Medulla oblongata (tissue), 1 donor: ENCODE results near the gene C4orf51.
"Not testable (repeated sequence)": the region's sequence is repeated elsewhere in the genome, so short reads cannot be mapped to it uniquely, and the experiment has no call there.

Experiments used
- DNase-seq: peaks from one replicate; pipeline ENCODE4 v3.0.0-alpha.2; 2015; ENCODE audit errors: extremely low spot score

The C4orf51 gene

DNA sequence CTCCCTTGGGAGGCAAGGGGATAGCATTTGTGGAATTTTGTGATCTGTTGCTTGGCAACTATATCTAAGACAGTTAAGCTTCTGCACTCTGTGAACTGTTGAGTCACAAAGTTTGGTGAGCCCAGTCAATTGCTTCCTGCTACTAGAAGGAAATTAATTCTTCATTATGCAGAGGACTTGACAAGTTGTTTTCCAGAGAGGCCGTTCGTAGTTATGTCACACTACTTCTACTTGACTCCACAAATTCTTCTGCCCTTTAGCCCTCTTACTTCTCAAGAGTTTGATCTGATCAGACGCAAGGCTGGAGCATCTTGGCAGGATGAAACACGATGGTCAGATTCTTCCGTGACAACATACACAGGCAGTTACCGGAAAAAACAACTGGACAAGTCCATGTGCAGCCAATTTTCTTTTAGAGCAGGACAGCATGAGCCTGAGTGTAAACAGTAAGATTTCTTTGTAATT, at the start of gene C4orf51:
Gene C4orf51, plus strand, starts transcription at position 156 of the 465 bp plus-strand sequence. Its CDS starts 58 bp downstream, at position 214.
- DNase-seq: no peak

DNA sequence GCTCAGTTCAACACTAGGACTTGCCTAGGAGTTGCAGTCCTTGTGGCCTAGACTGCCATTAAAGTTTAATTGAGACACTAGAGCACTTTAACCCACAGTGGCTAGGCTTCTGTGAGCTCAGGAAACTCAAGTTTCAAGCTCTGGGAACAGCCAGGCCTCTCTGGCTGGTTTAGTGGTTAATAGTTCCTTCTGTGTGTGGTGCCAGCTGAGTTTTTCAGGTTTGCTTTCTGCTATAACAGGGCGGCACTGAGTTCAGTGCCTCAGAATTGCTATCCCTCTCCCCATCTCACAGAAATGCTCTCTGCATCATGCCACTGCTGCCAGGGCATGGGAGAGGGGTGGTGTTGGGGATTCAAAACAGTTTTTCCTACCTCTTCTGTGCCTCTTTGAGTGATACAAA, 44.8 kb upstream of the C4orf51 start:
- DNase-seq: no peak

DNA sequence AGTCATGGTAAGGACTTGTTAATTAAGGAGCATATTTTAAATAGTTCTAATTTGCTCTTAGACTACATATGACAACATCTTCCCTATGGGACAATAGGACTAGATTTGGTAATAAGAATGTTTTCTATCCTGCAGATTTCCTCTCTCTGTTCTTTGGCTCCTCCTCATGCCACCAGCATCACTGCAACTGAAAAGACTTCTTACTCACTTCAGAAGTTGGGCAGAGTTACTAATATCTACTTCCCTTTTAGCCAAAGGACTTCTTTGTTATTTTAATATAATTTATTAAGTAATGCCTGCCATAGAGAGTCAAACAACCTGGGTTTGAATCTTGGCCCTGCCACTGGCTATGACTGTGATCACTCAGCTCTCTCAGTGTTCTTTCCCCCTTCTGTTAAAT, 44.3 kb upstream of the C4orf51 start:
- no peak for DNase-seq

DNA sequence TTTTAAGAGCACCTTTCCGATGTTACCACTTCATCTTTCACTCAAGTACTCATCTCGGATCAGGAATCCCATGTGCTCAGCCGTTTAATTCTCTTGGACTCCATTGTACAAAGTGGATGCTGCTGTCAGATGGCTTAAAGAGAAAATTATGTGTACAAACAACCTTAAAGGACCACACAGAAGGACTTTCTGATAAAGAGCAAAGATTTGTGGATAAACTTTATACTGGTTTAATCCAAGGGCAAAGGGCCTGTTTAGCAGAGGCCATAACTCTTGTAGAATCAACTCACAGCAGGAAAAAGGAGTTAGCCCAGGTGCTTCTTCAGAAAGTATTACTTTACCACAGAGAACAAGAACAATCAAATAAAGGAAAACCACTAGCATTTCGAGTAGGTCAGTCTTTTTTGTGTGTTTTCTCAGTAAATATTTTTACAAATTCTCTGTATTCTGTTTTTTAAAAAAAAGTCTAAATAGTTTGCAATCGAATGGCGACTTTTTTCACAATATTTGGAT, 40.7 kb upstream of the C4orf51 start:
- no peak for DNase-seq

DNA sequence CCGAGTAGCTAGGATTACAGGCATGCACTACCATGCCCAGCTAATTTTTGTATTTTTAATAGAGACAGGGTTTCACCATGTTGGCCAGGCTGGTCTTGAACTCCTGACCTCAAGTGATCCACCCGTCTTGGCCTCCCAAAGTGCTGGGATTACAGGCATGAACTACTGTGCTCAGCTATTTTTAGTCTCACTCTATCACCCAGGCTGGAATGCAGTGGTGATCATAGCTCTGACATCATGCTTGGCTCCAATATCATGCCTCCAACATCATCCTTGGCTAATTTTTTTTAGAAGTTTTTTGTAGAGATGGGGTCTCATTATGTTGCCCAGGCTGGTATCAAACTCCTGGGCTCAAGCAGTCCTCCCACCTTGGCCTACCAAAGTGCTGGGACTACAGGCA, 39.7 kb upstream of the C4orf51 start:
- DNase-seq: not testable (repeated sequence)

DNA sequence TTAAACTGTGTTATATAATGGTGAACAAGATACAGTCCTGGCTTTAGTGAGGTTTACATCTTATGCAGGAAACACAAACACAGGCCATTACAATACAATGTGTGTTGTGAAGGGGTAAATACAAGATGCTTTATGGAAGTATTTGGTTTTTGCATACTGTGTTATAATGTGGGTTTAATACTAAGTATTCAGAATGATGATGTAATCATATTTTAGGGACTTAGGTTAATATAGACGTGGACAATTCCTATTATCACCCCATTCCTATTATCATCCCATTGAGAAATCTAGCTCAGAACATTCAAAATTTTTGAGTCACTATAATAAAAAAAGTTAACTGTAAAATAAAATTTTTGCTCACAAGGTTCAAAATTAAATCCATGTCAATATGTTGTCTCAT, 36.7 kb upstream of the C4orf51 start:
- no peak for DNase-seq

DNA sequence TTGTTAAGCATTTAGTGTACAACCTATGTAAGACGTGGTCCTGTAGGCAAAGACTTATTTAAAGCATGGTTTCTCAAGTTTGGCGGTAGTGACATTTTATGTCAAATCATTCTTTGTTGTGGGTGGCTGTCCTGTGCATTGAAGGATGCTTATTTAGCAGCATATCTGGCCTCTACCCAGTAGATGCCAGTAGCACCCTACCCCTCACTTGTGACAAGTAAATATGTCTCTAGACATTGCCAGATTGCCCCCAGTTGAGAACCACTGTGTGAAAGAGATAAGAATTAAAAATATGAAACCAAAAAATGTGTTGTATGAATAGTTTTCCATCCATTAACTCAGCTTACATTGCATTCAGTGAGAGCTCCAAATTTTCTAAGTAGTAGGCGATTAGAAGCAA, 35.2 kb upstream of the C4orf51 start:
- no peak for DNase-seq

DNA sequence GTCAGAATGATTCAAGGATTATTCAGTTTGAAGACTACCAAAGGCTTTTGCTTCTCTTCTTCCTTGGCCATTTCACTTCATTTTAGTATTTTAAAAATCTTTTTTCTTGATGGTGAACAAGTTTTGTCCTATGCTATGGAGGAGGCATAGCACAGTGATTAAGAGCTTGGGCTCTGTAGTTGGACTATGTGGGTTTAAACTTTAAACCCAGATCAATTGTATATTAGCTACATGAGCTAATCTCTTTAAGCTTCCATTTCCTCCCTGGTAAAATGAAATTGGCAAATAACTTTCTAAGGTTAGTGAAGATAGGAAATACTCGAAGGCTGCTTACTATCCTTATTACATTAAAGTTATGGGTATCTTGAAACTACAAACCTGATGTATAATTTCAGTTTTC, 23.8 kb upstream of the C4orf51 start:
- no peak for DNase-seq

DNA sequence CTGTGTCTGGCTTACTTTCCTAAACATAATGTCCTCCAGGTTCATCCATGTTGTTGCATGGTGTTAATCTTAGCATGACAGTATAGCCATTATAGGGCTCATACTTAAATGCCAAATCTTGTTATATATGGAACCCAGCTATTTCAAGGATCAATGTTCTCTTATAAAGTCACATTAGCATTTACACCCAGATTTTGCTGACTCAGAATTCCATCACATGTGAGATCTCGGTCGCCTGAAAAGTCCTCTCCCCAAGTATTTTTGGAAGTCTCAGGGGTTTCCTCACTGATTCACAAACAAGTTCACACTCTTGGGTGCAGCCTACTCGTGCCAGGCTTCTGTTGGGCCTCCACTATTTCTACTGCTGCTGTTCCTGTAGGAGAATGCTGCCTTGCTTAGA, 19.9 kb upstream of the C4orf51 start:
- DNase-seq: no peak

DNA sequence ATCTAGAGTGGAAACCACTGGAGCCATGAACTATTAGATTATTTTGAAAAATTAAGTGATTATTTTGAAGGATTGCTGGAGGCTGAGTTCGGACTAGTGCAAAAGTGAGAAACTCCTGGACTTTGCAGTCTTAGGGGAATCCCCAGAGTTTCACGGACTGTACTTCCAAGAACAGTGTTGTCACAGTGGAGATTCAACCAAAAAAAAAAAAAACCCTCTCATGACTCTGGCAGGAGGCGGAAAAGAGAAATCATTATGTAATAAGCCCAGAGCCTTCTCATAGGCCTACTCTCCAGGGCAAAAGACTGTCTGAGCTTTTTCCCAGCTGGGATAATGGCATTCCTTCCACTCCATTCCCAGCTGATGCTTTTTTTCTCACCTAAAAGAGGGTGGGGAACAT, 16.8 kb upstream of the C4orf51 start:
- DNase-seq: no peak

DNA sequence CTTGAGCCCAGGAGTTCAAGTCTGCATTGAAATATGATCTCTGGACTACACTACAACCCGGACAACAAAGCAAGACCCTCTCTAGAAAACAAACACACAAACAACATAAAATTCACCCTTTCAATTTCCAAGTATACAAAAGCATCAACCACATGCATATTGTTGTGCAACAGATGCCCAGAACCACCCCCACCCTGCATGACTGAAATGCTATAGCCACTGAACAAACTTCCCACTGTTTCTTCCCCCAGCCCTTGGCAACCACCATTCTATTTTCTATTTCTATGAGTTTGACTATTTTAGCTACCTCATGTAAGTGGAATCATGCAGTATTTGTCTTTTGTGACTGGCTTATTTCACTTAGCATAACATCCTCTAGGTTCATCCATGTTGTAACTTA, 14.2 kb upstream of the C4orf51 start:
- DNase-seq: no peak

DNA sequence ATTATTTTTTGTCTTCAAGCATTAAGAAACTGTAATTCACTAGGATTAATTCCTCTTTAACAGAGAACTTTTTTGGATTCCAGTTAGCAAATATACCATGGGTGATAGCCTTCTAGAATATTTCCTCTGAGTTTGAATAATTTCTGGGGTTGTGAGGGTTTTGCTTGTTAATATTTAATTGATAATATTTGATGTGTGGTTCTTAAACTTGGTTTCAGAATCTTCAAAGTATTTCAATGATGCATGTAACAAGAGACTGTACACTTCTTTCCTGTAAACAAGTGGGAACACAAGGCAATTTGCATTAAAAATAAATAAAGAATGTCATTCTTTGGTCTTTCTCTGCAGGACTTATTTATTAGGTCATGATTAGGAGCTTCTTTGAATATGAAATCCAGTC, 9.5 kb upstream of the C4orf51 start:
- DNase-seq: no peak

DNA sequence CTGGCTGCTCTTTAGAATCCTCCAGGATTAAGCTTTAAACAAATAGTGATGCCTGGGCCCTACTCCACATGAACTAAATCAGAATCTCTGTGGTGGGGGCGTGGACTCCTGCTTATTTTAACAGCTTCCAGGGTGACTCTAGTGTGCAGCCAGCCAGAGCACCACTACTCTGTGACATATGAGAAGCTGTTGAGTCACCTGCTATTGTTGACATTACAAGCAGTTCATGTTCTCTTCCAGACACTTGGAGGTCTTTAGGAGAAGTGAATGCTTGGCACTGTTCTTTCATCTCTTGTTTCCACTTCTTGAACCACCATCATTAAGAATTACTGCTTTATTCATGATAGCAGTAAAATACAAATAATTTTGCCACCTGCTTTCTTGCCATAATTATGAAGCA, 426 bp upstream of the C4orf51 start:
- no peak for DNase-seq

DNA sequence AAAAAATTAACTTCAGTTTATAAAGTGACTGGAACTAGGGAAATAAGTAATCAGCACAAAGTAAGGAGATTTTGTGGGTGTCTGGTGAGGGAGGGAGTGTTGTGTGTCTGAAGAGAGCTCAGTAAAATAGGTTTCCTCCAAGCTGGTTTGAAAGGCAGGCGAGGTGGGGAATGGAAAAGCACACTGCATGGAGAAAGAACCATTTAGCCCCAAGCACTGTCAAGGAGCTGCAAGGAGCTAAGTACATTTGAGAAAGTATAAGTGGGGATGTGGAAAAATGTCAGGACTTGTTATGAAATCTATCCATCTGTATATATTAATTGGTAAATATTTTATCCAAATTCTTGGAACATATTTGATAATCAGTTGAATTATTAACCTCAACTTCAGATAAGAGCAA, 956 bp downstream of the C4orf51 start:
- no peak for DNase-seq

DNA sequence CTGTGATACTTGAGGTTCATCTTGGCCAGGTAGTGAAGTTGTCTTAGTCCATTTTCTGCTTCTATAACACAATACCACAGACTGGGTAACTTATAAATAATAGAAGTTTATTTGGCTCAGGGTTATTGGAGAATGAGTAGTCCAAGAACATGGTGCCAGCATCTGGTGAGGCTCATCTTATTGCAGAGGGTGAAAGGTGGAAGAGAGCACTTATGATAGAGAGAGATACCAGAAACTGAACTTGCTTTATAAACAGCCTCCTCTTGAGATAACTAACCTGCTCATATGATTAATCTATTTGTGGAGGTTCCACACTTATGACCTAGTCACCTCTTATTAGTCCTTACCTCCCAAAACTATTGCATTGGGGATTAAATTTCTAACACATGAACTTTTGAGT, 1.6 kb downstream of the C4orf51 start:
- no peak for DNase-seq

DNA sequence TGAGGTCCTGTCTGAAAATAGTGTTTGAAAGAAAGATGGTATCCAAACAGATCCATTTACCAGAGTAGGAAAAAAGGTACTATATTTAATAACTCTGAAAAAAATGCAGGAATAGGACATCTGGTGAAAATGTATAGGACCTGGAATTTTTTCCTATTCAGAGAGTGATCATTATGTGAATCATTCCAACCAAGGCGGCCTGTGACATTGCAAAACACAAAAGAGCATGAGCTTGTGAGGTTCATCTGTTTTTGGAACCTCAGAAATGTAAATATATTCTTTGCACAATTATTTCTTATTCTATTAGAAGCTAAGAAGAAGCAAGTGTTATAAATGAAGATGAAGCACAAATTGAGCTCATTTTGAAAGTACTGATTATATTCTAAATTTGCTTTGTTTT, 2.0 kb downstream of the C4orf51 start:
- DNase-seq: no peak

DNA sequence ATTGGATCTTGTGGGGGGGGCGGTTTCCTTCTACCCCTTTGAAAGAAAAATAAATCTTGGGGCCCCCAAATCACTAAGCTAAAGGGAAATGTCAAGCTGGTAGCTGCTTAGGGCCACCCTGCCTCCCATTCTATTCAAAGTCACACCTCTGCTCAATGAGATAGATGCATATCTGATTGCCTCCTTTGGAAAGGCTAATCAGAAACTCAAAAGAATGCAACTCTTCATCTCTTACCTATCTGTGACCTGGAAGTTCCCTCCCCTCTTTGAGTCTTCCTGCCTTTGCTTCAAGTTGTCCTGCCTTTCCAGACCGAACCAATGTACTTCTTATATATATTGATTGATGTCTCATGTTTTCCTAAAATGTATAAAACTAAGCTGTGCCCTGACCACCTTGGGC, 7.0 kb downstream of the C4orf51 start:
- no peak for DNase-seq

DNA sequence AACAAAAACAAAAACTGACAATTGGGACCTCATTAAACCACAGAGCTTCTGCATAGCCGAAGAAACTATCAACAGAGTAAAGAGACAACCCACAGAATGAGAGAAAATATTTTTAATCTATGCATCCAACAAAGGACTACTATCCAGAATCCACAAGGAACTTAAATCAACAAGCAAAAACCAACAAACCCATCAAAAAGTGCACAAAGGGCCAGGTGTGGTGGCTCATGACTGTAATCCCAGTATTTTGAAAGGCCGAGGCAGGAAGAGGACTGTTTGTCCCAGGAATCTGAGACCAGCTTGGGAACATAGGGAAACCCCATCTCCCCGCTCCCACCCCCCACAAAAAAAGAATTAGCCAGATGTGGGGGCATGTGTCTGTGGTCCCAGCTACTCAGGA, 10.7 kb downstream of the C4orf51 start:
- no peak for DNase-seq

DNA sequence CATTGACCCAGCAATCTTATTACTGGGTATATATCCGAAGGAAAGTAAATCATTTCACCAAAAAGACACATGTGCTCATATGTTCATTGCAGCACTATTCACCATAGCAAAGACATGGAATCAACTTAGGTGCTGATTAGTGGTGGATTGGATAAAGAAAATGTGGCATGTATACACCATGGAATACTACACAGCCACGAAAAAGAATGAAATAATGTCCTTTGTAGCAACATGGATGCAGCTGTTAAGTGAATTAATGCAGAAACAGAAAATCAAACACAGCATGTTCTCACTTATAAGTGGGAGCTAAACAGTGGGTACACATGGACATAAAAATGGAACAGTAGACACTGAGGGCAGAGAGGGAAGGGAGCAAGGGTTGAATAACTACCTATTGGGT, 11.5 kb downstream of the C4orf51 start:
- DNase-seq: not testable (repeated sequence)

DNA sequence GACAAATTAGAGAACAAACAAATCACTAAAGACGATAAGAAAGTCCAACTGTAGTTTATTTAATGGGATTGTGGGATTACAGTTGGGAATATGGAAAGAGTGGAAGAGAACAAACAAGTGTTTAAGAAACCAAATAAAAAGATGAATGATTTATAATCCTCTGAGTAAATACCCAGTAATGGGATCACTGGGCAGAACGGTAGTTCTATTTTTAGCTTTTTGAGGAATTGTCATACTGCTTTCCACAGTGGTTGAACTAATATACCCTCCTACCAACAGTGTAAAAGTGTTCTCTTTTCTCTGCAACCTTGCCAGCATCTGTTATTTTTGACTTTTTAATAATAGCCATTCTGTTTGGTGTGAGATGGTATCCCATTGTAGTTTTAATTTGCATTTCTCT, 15.0 kb downstream of the C4orf51 start:
- DNase-seq: no peak

DNA sequence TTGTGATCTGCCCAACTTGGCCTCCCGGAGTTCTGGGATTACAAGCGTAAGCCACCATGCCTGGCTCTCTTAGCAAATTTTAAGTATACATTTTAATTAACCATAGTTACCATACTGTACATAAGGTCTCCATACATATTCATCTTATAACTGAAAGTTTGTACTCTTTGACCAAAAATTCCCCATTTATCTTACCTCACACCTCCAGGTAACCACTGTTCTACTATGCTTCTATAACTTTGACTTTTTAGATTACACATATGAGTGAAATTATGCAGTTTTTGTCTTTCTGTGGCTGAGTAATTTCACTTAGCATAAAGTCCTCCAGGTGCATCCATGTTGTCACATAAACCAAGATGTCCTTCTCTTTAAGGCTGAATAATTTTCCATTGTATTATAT, 17.4 kb downstream of the C4orf51 start:
- no peak for DNase-seq

DNA sequence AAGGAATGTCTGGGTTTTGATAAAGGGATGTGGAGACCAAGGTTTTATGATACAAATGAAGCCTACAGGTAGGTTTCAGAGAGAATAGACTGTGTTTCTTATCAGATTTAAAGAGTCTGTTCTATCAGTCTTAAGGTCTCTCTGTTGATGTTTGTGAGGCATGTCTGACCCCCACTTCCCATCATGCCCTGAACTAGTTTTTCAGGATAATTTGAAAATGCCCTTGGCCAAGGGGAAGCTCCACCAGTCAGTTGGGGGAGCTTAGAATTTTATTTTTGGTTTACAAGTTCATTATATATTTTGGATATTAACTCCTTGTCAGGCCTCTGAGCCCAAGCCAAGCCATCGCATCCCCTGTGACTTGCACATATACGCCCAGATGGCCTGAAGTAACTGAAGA, 18.6 kb downstream of the C4orf51 start:
- no peak for DNase-seq

DNA sequence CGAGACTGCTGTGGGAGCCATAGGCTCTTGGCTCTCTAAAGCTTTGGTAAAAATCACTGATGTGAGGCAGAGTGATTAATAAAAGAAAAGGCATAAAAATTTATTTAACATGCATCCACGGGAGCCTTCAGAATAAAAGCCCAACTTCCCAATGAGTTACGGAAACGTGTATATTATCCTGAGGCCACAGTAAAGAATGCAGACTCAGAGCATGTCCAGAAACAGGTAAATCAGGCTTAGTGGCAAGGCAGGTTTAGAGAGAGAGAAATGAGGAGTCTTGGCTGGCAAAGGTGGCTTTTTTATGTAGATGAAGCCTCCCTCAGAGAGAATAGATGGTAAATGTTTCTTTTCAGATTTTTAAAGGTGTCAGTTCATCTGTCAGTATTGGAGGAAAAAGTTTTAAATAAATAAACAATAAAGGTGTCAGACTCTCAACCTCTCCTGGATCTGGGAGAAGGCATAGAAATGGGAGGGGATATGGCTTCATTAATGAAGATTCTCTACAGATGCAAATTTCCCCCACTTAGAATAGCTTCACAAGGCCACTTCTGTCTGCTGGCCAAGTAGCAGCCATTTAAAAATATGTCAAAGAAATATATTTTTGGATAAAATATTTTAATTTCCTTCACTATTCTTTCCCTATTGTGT, 24.0 kb downstream of the C4orf51 start:
- DNase-seq: no peak

DNA sequence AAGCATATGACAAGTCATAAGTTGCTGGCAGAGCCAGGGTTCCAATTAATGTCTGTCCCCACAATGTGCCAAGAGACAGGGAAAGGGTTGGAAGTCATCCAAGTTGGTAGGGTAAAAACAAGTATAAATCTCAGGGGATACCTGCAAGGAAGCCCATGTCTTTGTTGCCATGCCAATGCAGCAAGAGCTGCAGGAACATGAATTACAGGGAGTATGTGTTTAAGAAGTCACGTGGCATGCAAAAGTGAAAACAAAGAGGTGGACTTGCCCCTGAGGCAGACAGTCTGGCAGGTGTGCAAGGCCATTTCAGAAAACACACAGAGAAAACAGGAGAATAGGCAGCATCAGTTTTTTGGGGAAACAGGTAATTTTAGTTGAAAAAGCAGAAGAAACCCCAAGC, 29.4 kb downstream of the C4orf51 start:
- no peak for DNase-seq
